H9 (cell line): ENCODE measurements around the gene FBXL12. TPM values are rescaled to one million over a fixed set of nuclear protein-coding genes. Genes with fewer than 3 reads are reported as not detected.
"Not testable (repeated sequence)": the region's sequence is repeated elsewhere in the genome, so short reads cannot be mapped to it uniquely, and the experiment has no call there.

Experiments used
- DNase-seq: peaks from one replicate; pipeline ENCODE4 v3.0.0-alpha.2; 2017
- H2AFZ ChIP-seq: one replicate; pipeline ENCODE4 v1.6.1; 2013; ENCODE audit warnings: mild to moderate bottlenecking, low read length, control low read depth, moderate library complexity
- H2AK5ac ChIP-seq: 2 replicates; pipeline ENCODE4 v1.6.1; 2013; ENCODE audit warnings: low read length, control low read depth, mixed read lengths; ENCODE audit not compliant: insufficient read length
- H2BK120ac ChIP-seq: one replicate; pipeline ENCODE4 v1.6.1; 2013; ENCODE audit warnings: low read depth, mild to moderate bottlenecking, low read length, control low read depth, inconsistent platforms; ENCODE audit not compliant: poor library complexity, severe bottlenecking
- H2BK12ac ChIP-seq: 2 replicates; pipeline ENCODE4 v1.6.1; 2013; ENCODE audit warnings: low read length, control low read depth, mixed read lengths, low read depth; ENCODE audit not compliant: insufficient read length
- H2BK15ac ChIP-seq: 2 replicates; pipeline ENCODE4 v1.6.1; 2013; ENCODE audit warnings: low read depth, low read length, control low read depth
- H2BK20ac ChIP-seq: one replicate; pipeline ENCODE4 v1.6.1; 2013; ENCODE audit warnings: low read depth, mild to moderate bottlenecking, low read length, control low read depth, inconsistent platforms; ENCODE audit not compliant: poor library complexity, severe bottlenecking
- H2BK5ac ChIP-seq: 2 replicates; pipeline ENCODE4 v1.6.1; 2013; ENCODE audit warnings: low read length, control low read depth, mixed read lengths; ENCODE audit not compliant: insufficient read length
- H3K14ac ChIP-seq: 2 replicates; pipeline ENCODE4 v1.6.1; 2013; ENCODE audit warnings: low read length, control low read depth; ENCODE audit not compliant: insufficient read depth
- H3K18ac ChIP-seq: 2 replicates; pipeline ENCODE4 v1.6.1; 2013; ENCODE audit warnings: low read depth, mild to moderate bottlenecking, mixed read lengths, low read length, control low read depth; ENCODE audit not compliant: insufficient read length
- H3K23ac ChIP-seq: 2 replicates; pipeline ENCODE4 v1.6.1; 2013; ENCODE audit warnings: low read length, control low read depth, mixed read lengths, low read depth; ENCODE audit not compliant: insufficient read length
- H3K23me2 ChIP-seq: 2 replicates; pipeline ENCODE4 v1.6.1; 2013; ENCODE audit warnings: low read depth, mild to moderate bottlenecking, mixed read lengths, low read length, control low read depth; ENCODE audit not compliant: insufficient read length, poor library complexity, severe bottlenecking
- H3K27ac ChIP-seq: 2 replicates; pipeline ENCODE4 v1.5.1; 2013; ENCODE audit warnings: low read length, control low read depth, mixed read lengths, low read depth; ENCODE audit not compliant: insufficient read length
- H3K27me3 ChIP-seq: 2 replicates; pipeline ENCODE4 v1.6.1; 2013; ENCODE audit warnings: low read length, control low read depth, inconsistent platforms; ENCODE audit not compliant: insufficient read depth
- H3K4ac ChIP-seq: 2 replicates; pipeline ENCODE4 v1.6.1; 2013; ENCODE audit warnings: low read depth, mild to moderate bottlenecking, control low read depth, inconsistent platforms, low read length, moderate library complexity
- H3K4me1 ChIP-seq: 2 replicates; pipeline ENCODE4 v1.6.1; 2013; ENCODE audit warnings: low read length, control low read depth, inconsistent platforms; ENCODE audit not compliant: insufficient read depth
- H3K4me2 ChIP-seq: 2 replicates; pipeline ENCODE4 v1.6.1; 2013; ENCODE audit warnings: low read length, control low read depth, mixed read lengths; ENCODE audit not compliant: insufficient read length, insufficient read depth
- H3K56ac ChIP-seq: 2 replicates; pipeline ENCODE4 v1.6.1; 2013; ENCODE audit warnings: low read depth, mild to moderate bottlenecking, mixed read lengths, low read length, control low read depth; ENCODE audit not compliant: insufficient read length
- H3K79me1 ChIP-seq: 2 replicates; pipeline ENCODE4 v1.6.1; 2013; ENCODE audit warnings: low read depth, mild to moderate bottlenecking, moderate library complexity, low read length, control low read depth, inconsistent platforms; ENCODE audit not compliant: insufficient read depth, poor library complexity, severe bottlenecking
- H3K79me2 ChIP-seq: 2 replicates; pipeline ENCODE4 v1.6.1; 2013; ENCODE audit warnings: low read length, control low read depth, inconsistent platforms; ENCODE audit not compliant: insufficient read depth
- H3K9ac ChIP-seq: 2 replicates; pipeline ENCODE4 v1.6.1; 2013; ENCODE audit warnings: low read length, control low read depth, mixed read lengths; ENCODE audit not compliant: insufficient read length; ENCODE audit errors: extremely low read depth
- H3K9me3 ChIP-seq: one replicate; pipeline ENCODE4 v1.6.1; 2013; ENCODE audit warnings: low read depth, low read length, inconsistent platforms; ENCODE audit not compliant: control insufficient read depth
- H3T11ph ChIP-seq: one replicate; pipeline ENCODE4 v1.6.1; 2013; ENCODE audit warnings: mild to moderate bottlenecking, low read length, control low read depth, inconsistent platforms
- H4K20me1 ChIP-seq: one replicate; pipeline ENCODE4 v1.6.1; 2013; ENCODE audit not compliant: control insufficient read depth, insufficient read length, insufficient read depth
- H4K5ac ChIP-seq: 2 replicates; pipeline ENCODE4 v1.6.1; 2013; ENCODE audit warnings: low read depth, mild to moderate bottlenecking, mixed read lengths, low read length, control low read depth; ENCODE audit not compliant: insufficient read length
- H4K8ac ChIP-seq: replicated peaks from 2 replicates; pipeline ENCODE4 v1.6.1; 2013; ENCODE audit warnings: low read length, control low read depth, mixed read lengths, low read depth; ENCODE audit not compliant: insufficient read length
- H4K91ac ChIP-seq: 2 replicates; pipeline ENCODE4 v1.6.1; 2013; ENCODE audit warnings: low read depth, mild to moderate bottlenecking, moderate library complexity, mixed read lengths, low read length, control low read depth; ENCODE audit not compliant: insufficient read length
- H3K27ac Mint-ChIP-seq, 3 experiments: 2 replicates in 2 of 3; 3 replicates in 1 of 3; pipeline ENCODE4 v1.8.0; 2020 to 2021; ENCODE audit warnings: mixed read lengths in 3 of 3, mild to moderate bottlenecking in 1 of 3, moderate library complexity in 1 of 3
- H3K27me3 Mint-ChIP-seq: 2 replicates; pipeline ENCODE4 v1.8.0; 2021; ENCODE audit warnings: low read depth, mild to moderate bottlenecking, moderate library complexity, mixed read lengths
- H3K36me3 Mint-ChIP-seq, 3 experiments: 2 replicates in 2 of 3; 3 replicates in 1 of 3; pipeline ENCODE4 v1.8.0; 2020 to 2021; ENCODE audit warnings: low read depth in 3 of 3, mixed read lengths in 3 of 3; ENCODE audit not compliant: insufficient read depth in 1 of 3
- H3K4me1 Mint-ChIP-seq, 2 experiments: 2 replicates each; pipeline ENCODE4 v1.8.0; 2020; ENCODE audit warnings: mixed read lengths in 2 of 2
- H3K4me3 Mint-ChIP-seq, 2 experiments: 2 replicates in 1 of 2; 3 replicates in 1 of 2; pipeline ENCODE4 v1.8.0; 2020 to 2021; ENCODE audit warnings: mild to moderate bottlenecking in 2 of 2, mixed read lengths in 2 of 2, moderate library complexity in 1 of 2
- H3K9me3 Mint-ChIP-seq, 2 experiments: 2 replicates in 1 of 2; 3 replicates in 1 of 2; pipeline ENCODE4 v1.8.0; 2020; ENCODE audit warnings: mild to moderate bottlenecking in 2 of 2, mixed read lengths in 2 of 2, moderate library complexity in 1 of 2
- CTCF ChIP-seq: fragments of 200-600 bp; sonication (generic); conservative IDR thresholded peaks from 3 replicates; pipeline ENCODE4 v1.8.0; 2021; ENCODE audit warnings: antibody characterized with exemption, mild to moderate bottlenecking
- whole genome bisulfite sequencing: extraction: QIAGEN DNeasy Blood & Tissue Kit; methylation state at CpG from one replicate; pipeline ENCODE4 v1.1.7; 2013; ENCODE audit warnings: missing lambda C conversion rate, low lambda C conversion rate, mixed read lengths; ENCODE audit not compliant: insufficient read length; ENCODE audit errors: extremely low coverage; 5-methylcytosine and 5-hydroxymethylcytosine counted together
- total RNA-seq: library from RNA; stranded (reverse); gene quantifications from 2 replicates; pipeline ENCODE4 v1.2.1, GENCODE V29; 2021

The FBXL12 gene
- total RNA-seq, 1 experiment from 2014 or later = 31.8 TPM

GRCh38 chr19:9823816-9824215, 4.9 kb upstream of the FBXL12 start:
- H3K4ac ChIP-seq = no peak overlapping the region
- no peak overlapping the region for H3K27ac ChIP-seq
- no peak overlapping the region for H2BK20ac ChIP-seq
- H3K56ac ChIP-seq = no peak overlapping the region
- no peak overlapping the region for H3K14ac ChIP-seq
- no peak overlapping the region for H4K5ac ChIP-seq
- H4K20me1 ChIP-seq = peaks cover 3% of the 10 kb centered on the region
- Mint-ChIP-seq H3K4me1 (peaks cover 11 to 23% of the 10 kb centered on the region in 2 experiments), H3K9me3 (peaks cover 0 to 5% of the 10 kb centered on the region in 2 experiments; a peak in 2 of 5 replicates), H3K27me3 (no peaks in the 10 kb centered on the region), H3K4me3 (no peak overlapping the region), H3K36me3 (peaks cover 8 to 11% (median 10%) of the 10 kb centered on the region in 3 experiments), H3K27ac (no peak overlapping the region)
- H3K79me2 ChIP-seq = peaks cover 10% of the 10 kb centered on the region; the same call in 1 of the 2 replicates
- no peak overlapping the region for H3T11ph ChIP-seq
- no peak overlapping the region for H2BK15ac ChIP-seq
- H2AK5ac ChIP-seq = no peak overlapping the region
- no peak overlapping the region for H3K23ac ChIP-seq
- no peaks in the 10 kb centered on the region for H3K9me3 ChIP-seq
- peaks cover 9% of the 10 kb centered on the region for H3K79me1 ChIP-seq
- H3K23me2 ChIP-seq = peaks cover 12% of the 10 kb centered on the region
- H3K9ac ChIP-seq = no peak overlapping the region
- DNase-seq = no peak
- no peak overlapping the region for H2AFZ ChIP-seq
- H4K8ac ChIP-seq = no peak overlapping the region
- no peak for TF ChIP-seq CTCF
- no peak overlapping the region for H2BK120ac ChIP-seq
- WGBS = no CpG with 5 or more reads among the region's 5 CpGs
- H3K4me1 ChIP-seq = peaks cover 3% of the 10 kb centered on the region; the same call in 1 of the 2 replicates
- no peak overlapping the region for H2BK12ac ChIP-seq
- no peaks in the 10 kb centered on the region for H3K27me3 ChIP-seq
- no peak overlapping the region for H3K4me2 ChIP-seq
- no peak overlapping the region for H2BK5ac ChIP-seq
- no peak overlapping the region for H4K91ac ChIP-seq
- H3K18ac ChIP-seq = no peak overlapping the region

GRCh38 chr19:9820034-9820433, 1.2 kb upstream of the FBXL12 start:
- not testable (repeated sequence) for H2BK12ac ChIP-seq, H4K91ac ChIP-seq, H2BK20ac ChIP-seq, H3K4ac ChIP-seq, H2AFZ ChIP-seq, H2BK15ac ChIP-seq, H3K56ac ChIP-seq, H3K27me3 ChIP-seq, H3K27me3 Mint-ChIP-seq, H3K14ac ChIP-seq, DNase-seq, H3K9me3 ChIP-seq, H3K18ac ChIP-seq, H3K27ac ChIP-seq, H2BK5ac ChIP-seq, H3K9ac ChIP-seq, H4K8ac ChIP-seq, H3T11ph ChIP-seq, H3K23ac ChIP-seq, H4K5ac ChIP-seq, H3K23me2 ChIP-seq, H4K20me1 ChIP-seq, H2BK120ac ChIP-seq, H2AK5ac ChIP-seq, H3K4me1 ChIP-seq
- H3K36me3 Mint-ChIP-seq = peaks cover 20 to 23% (median 22%) of the 10 kb centered on the region in 3 experiments
- peak overlapping the region in 2 of 3 experiments; percentile 62 to 82; a peak in 2 of 7 replicates for H3K27ac Mint-ChIP-seq
- Histone ChIP-seq H3K79me2 (peaks cover 12% of the 10 kb centered on the region; the same call in 1 of the 2 replicates), H3K79me1 (peaks cover 13% of the 10 kb centered on the region), H3K4me2 (peak overlapping the region; percentile 3)
- H3K4me3 Mint-ChIP-seq = peak overlapping the region in 1 of 2 experiments; percentile 65; a peak in 1 of 5 replicates
- H3K9me3 Mint-ChIP-seq = peaks cover 12 to 13% of the 10 kb centered on the region in 2 experiments
- no CpG with 5 or more reads among the region's 8 CpGs for WGBS
- H3K4me1 Mint-ChIP-seq = peaks cover 7 to 23% of the 10 kb centered on the region in 2 experiments
